H1 (cell line): ENCODE results near the gene TRAPPC2L. TPM values are rescaled to one million over a fixed set of nuclear protein-coding genes. Genes with fewer than 3 reads are reported as not detected.

Experiments
- CTCF ChIA-PET: fragments of 300-600 bp; sonication (Branson Sonifier 250); formaldehyde crosslinking; loops from one replicate; lab custom pipeline; 2021; ENCODE audit not compliant: partially characterized antibody; lab: Charles Lee
- POLR2A ChIA-PET: fragments of 300-600 bp; sonication (Branson Sonifier 250); formaldehyde crosslinking; loops from one replicate; lab custom pipeline; 2021; ENCODE audit warnings: inconsistent platforms; ENCODE audit not compliant: partially characterized antibody; lab: Charles Lee
- DNase-seq, 2 experiments: peaks; one replicate each; pipeline versions ENCODE4 v3.0.0 to v3.0.0-alpha.2; 2010 to 2022; ENCODE audit warnings: low spot score in 2 of 2, low read depth in 1 of 2, mixed read lengths in 1 of 2
- FAIRE-seq: peaks from 2 replicates; lab custom pipeline; 2011; peaks lifted over from hg19 to GRCh38; lab: Jason Lieb, UNC
- H2AFZ ChIP-seq: 2 replicates; pipeline ENCODE4 v1.8.1; 2012; ENCODE audit warnings: low read length, inconsistent platforms
- H2AK5ac ChIP-seq: 2 replicates; pipeline ENCODE4 v1.6.1; 2013; ENCODE audit warnings: low read depth, low read length
- H2BK120ac ChIP-seq: replicated peaks from 2 replicates; pipeline ENCODE3; 2013; ENCODE audit warnings: low read depth, low read length, inconsistent platforms
- H2BK12ac ChIP-seq: 2 replicates; pipeline ENCODE4 v1.6.1; 2013; ENCODE audit warnings: low read depth, low read length
- H2BK15ac ChIP-seq: 2 replicates; pipeline ENCODE4 v1.6.1; 2013; ENCODE audit warnings: low read length
- H2BK20ac ChIP-seq: 2 replicates; pipeline ENCODE4 v1.6.1; 2013; ENCODE audit warnings: low read length
- H2BK5ac ChIP-seq: 2 replicates; pipeline ENCODE4 v1.6.1; 2013; ENCODE audit warnings: low read depth, low read length
- H3K14ac ChIP-seq: 2 replicates; pipeline ENCODE4 v1.6.1; 2013; ENCODE audit warnings: inconsistent platforms; ENCODE audit not compliant: insufficient read length
- H3K18ac ChIP-seq: 2 replicates; pipeline ENCODE4 v1.6.1; 2013; ENCODE audit warnings: low read length; ENCODE audit errors: extremely low read depth
- H3K23ac ChIP-seq: 2 replicates; pipeline ENCODE4 v1.6.1; 2013; ENCODE audit warnings: inconsistent platforms; ENCODE audit not compliant: insufficient read length
- H3K23me2 ChIP-seq: 2 replicates; pipeline ENCODE4 v1.6.1; 2013; ENCODE audit warnings: low read depth, low read length
- H3K27ac ChIP-seq: 2 replicates; pipeline ENCODE4 v1.6.1; 2011; ENCODE audit warnings: low read depth, low read length, inconsistent platforms
- H3K27me3 ChIP-seq, 4 experiments: replicated peaks in 1 of 4; 1 replicate in 1 of 4; 2 replicates in 3 of 4; pipeline versions ENCODE4 v1.6.1 to v1.8.1; 2011 to 2013; ENCODE audit warnings: low read length in 3 of 4, mild to moderate bottlenecking in 3 of 4, inconsistent platforms in 2 of 4, mixed read lengths in 2 of 4, moderate library complexity in 1 of 4; ENCODE audit not compliant: control insufficient read depth in 3 of 4, insufficient read depth in 3 of 4; ENCODE audit errors: extremely low read depth in 1 of 4
- H3K36me3 ChIP-seq, 4 experiments: 2 replicates each; pipeline versions ENCODE4 v1.6.1 to v1.8.1; 2011 to 2013; ENCODE audit warnings: mild to moderate bottlenecking in 4 of 4, low read length in 3 of 4, moderate library complexity in 2 of 4, control low read depth in 1 of 4, inconsistent platforms in 1 of 4; ENCODE audit not compliant: insufficient read depth in 4 of 4, control insufficient read depth in 2 of 4
- H3K4ac ChIP-seq: replicated peaks from 2 replicates; pipeline ENCODE3; 2013; ENCODE audit warnings: low read length, low read depth, mixed read lengths, inconsistent platforms; ENCODE audit not compliant: insufficient read length
- H3K4me1 ChIP-seq, 4 experiments: replicated peaks in 1 of 4; 1 replicate in 1 of 4; 2 replicates in 3 of 4; pipeline versions ENCODE4 v1.6.1 to v1.8.1; 2011 to 2013; ENCODE audit warnings: low read length in 3 of 4, inconsistent platforms in 2 of 4, mixed read lengths in 1 of 4; ENCODE audit not compliant: insufficient read depth in 4 of 4, control insufficient read depth in 3 of 4
- H3K4me2 ChIP-seq, 2 experiments: 2 replicates each; pipeline versions ENCODE4 v1.6.1 to v1.8.1; 2011 to 2013; ENCODE audit warnings: low read depth in 2 of 2, low read length in 2 of 2, control low read depth in 1 of 2, inconsistent platforms in 1 of 2, mild to moderate bottlenecking in 1 of 2; ENCODE audit not compliant: insufficient read depth in 1 of 2
- H3K4me3 ChIP-seq, 4 experiments: fragments of 200-600, 300-600 bp in 1 of 4; sonication (generic), shearing (Covaris generic), sonication (Bioruptor Twin) in 1 of 4; 2 replicates each; pipeline versions ENCODE4 v1.5.1 to v1.8.1; 2011 to 2016; ENCODE audit warnings: low read length in 4 of 4, low read depth in 3 of 4, control low read depth in 2 of 4, inconsistent platforms in 2 of 4, mild to moderate bottlenecking in 2 of 4, mixed read lengths in 1 of 4, moderate library complexity in 1 of 4; ENCODE audit not compliant: insufficient read depth in 2 of 4; ENCODE audit errors: extremely low read depth in 1 of 4
- H3K56ac ChIP-seq: replicated peaks from 2 replicates; pipeline ENCODE3; 2013; ENCODE audit warnings: low read depth, mild to moderate bottlenecking, mixed read lengths, low read length, inconsistent platforms; ENCODE audit not compliant: insufficient read length
- H3K79me1 ChIP-seq: 2 replicates; pipeline ENCODE4 v1.6.1; 2013; ENCODE audit warnings: low read depth, low read length, control low read depth
- H3K79me2 ChIP-seq, 2 experiments: 2 replicates each; pipeline versions ENCODE4 v1.6.1 to v1.8.1; 2012 to 2013; ENCODE audit warnings: low read length in 2 of 2, mild to moderate bottlenecking in 2 of 2, inconsistent platforms in 1 of 2; ENCODE audit not compliant: insufficient read depth in 2 of 2, control insufficient read depth in 1 of 2
- H3K9ac ChIP-seq, 4 experiments: replicated peaks in 1 of 4; 1 replicate in 1 of 4; 2 replicates in 3 of 4; pipeline versions ENCODE4 v1.6.1 to v1.8.1; 2011 to 2013; ENCODE audit warnings: low read depth in 3 of 4, low read length in 3 of 4, control low read depth in 2 of 4, mild to moderate bottlenecking in 2 of 4, moderate library complexity in 2 of 4, inconsistent platforms in 1 of 4; ENCODE audit errors: extremely low read depth in 1 of 4
- H3K9me3 ChIP-seq, 2 experiments: 2 replicates each; pipeline versions ENCODE4 v1.6.1 to v1.8.1; 2012 to 2013; ENCODE audit warnings: mild to moderate bottlenecking in 2 of 2, moderate library complexity in 2 of 2, control low read depth in 1 of 2, inconsistent platforms in 1 of 2, low read depth in 1 of 2, low read length in 1 of 2, mixed read lengths in 1 of 2; ENCODE audit not compliant: insufficient read depth in 2 of 2
- H4K20me1 ChIP-seq, 2 experiments: replicated peaks in 1 of 2; 2 replicates each; pipeline versions ENCODE3 to v1.8.1; 2011 to 2013; ENCODE audit warnings: inconsistent platforms in 2 of 2, low read length in 2 of 2, mild to moderate bottlenecking in 1 of 2; ENCODE audit not compliant: insufficient read depth in 2 of 2, control insufficient read depth in 1 of 2
- H4K5ac ChIP-seq: 2 replicates; pipeline ENCODE4 v1.6.1; 2013; ENCODE audit warnings: low read length, low read depth, mixed read lengths, inconsistent platforms; ENCODE audit not compliant: insufficient read length
- H4K8ac ChIP-seq: 2 replicates; pipeline ENCODE4 v1.8.0; 2013; ENCODE audit warnings: mild to moderate bottlenecking, moderate library complexity, low read length, inconsistent platforms; ENCODE audit not compliant: insufficient read depth; ENCODE audit errors: extremely low read depth
- H4K91ac ChIP-seq: replicated peaks from 2 replicates; pipeline ENCODE3; 2013; ENCODE audit warnings: low read length, mixed read lengths, inconsistent platforms; ENCODE audit not compliant: insufficient read length
- CREB1 ChIP-seq: IDR thresholded peaks from 2 replicates; pipeline ENCODE4 v1.6.1; 2012; ENCODE audit warnings: inconsistent platforms
- HDAC6 ChIP-seq: IDR thresholded peaks from one replicate; pipeline ENCODE4 v1.7.1; 2012; ENCODE audit warnings: low read depth, mild to moderate bottlenecking, inconsistent platforms, low read length, moderate library complexity
- JUN ChIP-seq: IDR thresholded peaks from 2 replicates; pipeline ENCODE4 v1.6.1; 2011; ENCODE audit warnings: low read depth, mild to moderate bottlenecking, improper control_type of control experiment, low read length
- KDM1A ChIP-seq: fragments of 200-600, 300-600 bp; sonication (generic); IDR thresholded peaks from 2 replicates; pipeline ENCODE4 v1.7.1; 2016; ENCODE audit warnings: mild to moderate bottlenecking, low read length, borderline replicate concordance
- MAX ChIP-seq: IDR thresholded peaks from 2 replicates; pipeline ENCODE4 v1.6.1; 2012; ENCODE audit warnings: inconsistent platforms
- SIX5 ChIP-seq: IDR thresholded peaks from 2 replicates; pipeline ENCODE4 v1.6.1; 2011; ENCODE audit warnings: mild to moderate bottlenecking, low read depth, low read length
- YY1 ChIP-seq: IDR thresholded peaks from 2 replicates; pipeline ENCODE4 v1.6.1; 2011; ENCODE audit warnings: low read depth, mild to moderate bottlenecking, low read length
- WGBS, 2 experiments: shearing (Covaris generic) in 1 of 2; methylation state at CpG; one replicate each; pipeline versions ENCODE4 v1.1.6 to v1.1.7; 2013 to 2015; ENCODE audit warnings: low lambda C conversion rate in 2 of 2, mixed read lengths in 2 of 2, inconsistent platforms in 1 of 2, low coverage in 1 of 2, missing lambda C conversion rate in 1 of 2; ENCODE audit not compliant: insufficient replicate concordance in 2 of 2, insufficient coverage in 1 of 2, insufficient read length in 1 of 2; ENCODE audit errors: extremely low coverage in 1 of 2, missing lambda C conversion rate in 1 of 2; 5-methylcytosine and 5-hydroxymethylcytosine counted together
- polyA plus RNA-seq, 7 experiments: library from polyadenylated mRNA; depleted of rRNA in 3 of 7; stranded (reverse) in 5 of 7; unstranded in 2 of 7; fragments of >200 nt in 5 of 7; fragments of 200-250 nt in 2 of 7; gene quantifications; 1 replicate in 5 of 7; 2 replicates in 1 of 7; 4 replicates in 1 of 7; pipeline versions ENCODE4 v1.2.1 to v1.2.3, GENCODE V29; 2011 to 2013; ENCODE audit warnings: missing spikeins in 2 of 7, mixed read lengths in 2 of 7
- total RNA-seq: library from RNA; stranded (reverse); fragmentation: NEBNext Ultra II Directional; extraction: Animal tissue kit (Norgen Biotek cat#: 25700); gene quantifications from 2 replicates; pipeline ENCODE4 v1.2.1, GENCODE V29; 2021

Gene TRAPPC2L
- total and polyA plus RNA-seq, 2 of the 8 experiments (the other 6 are each of a cell fraction or from before 2014, with no cell fraction given): 98.7 to 133 TPM

- ChIA-PET POLR2A (no interaction called here), CTCF (interaction anchor here (1.0 to 2.0 kb wide), 3 partner anchors 21 to 269 kb away, joined by 3 to 10 read pairs (median 3); partner anchors contain the start of genes GALNS and TRAPPC2L)
- Histone ChIP-seq H3K36me3 (no peaks in the 10 kb centered on the region), H2BK20ac (no peak overlapping the region), H2BK12ac (no peak overlapping the region), H3K56ac (no peak overlapping the region), H3K79me2 (no peaks in the 10 kb centered on the region), H3K4me2 (no peak overlapping the region), H2BK15ac (no peak overlapping the region), H2BK5ac (no peak overlapping the region), H3K27ac (no peak overlapping the region), H4K5ac (no peak overlapping the region), H3K9me3 (no peaks in the 10 kb centered on the region), H3K14ac (no peak overlapping the region), H3K9ac (no peak overlapping the region), H3K27me3 (no peaks in the 10 kb centered on the region), H4K8ac (peak overlapping the region; percentile 3; the same call in 1 of the 2 replicates), H3K79me1 (no peaks in the 10 kb centered on the region), H2AK5ac (no peak overlapping the region), H2BK120ac (no peak overlapping the region)
- 90% methylated on average over 32 of the region's 34 CpGs; no CpG with 5 or more reads in 1 of the 2 experiments for WGBS, 2 experiments
- FAIRE-seq: no peak
- TF ChIP-seq KDM1A (no peak), SIX5 (no peak), HDAC6 (no peak), MAX (no peak), YY1 (no peak), CREB1 (no peak), JUN (no peak)
- TF ChIP-seq, all 59 proteins: peak for 0
- no peak overlapping the region for H3K23ac ChIP-seq
- H3K4ac ChIP-seq: no peak overlapping the region
- H3K4me1 ChIP-seq: peaks cover 0 to 5% (median under 1%) of the 10 kb centered on the region in 4 experiments; a peak in 1 of 7 replicates
- H4K91ac ChIP-seq: no peak overlapping the region
- no peak overlapping the region for H2AFZ ChIP-seq
- H3K4me3 ChIP-seq: no peak overlapping the region
- H3K23me2 ChIP-seq: no peaks in the 10 kb centered on the region
- no peak for DNase-seq
- H3K18ac ChIP-seq: no peak overlapping the region
- no peaks in the 10 kb centered on the region for H4K20me1 ChIP-seq
These were observed 40.9 kb downstream of the TRAPPC2L start for GRCh38 chr16:88897696-88898425.
